Right renal cortex interstitium (tissue), 3 donors: ENCODE measurements around the gene POLR2M. TPM values are rescaled to one million over a fixed set of nuclear protein-coding genes. Genes with fewer than 3 reads are reported as not detected.

ENCODE experiments used
- polyA plus RNA-seq, 3 donors: library from polyadenylated mRNA; unstranded; fragments of 120-200 nt; gene quantifications; one replicate each; pipeline ENCODE4 v1.2.1, GENCODE V29; 2013; ENCODE audit not compliant: insufficient read length in 3 of 3

Gene POLR2M
- polyA plus RNA-seq, 3 donors: 90.2 to 102 (median 102) TPM

Other genes with a start within 250 kb of the POLR2M start
- 1 to 10 TPM; 5.5 to 7.4 (median 5.9) TPM for gene MYZAP, start 114.8 kb upstream of the POLR2M start, polyA plus RNA-seq